Measurements from ENCODE around the gene PF4V1. TPM values are rescaled to one million over a fixed set of nuclear protein-coding genes. Genes with fewer than 3 reads are reported as not detected.
"Not testable (repeated sequence)": the region's sequence is repeated elsewhere in the genome, so short reads cannot be mapped to it uniquely, and the experiment has no call there.

PF4V1 gene
- total and polyA plus RNA-seq, 7 donors = not detected

DNA sequence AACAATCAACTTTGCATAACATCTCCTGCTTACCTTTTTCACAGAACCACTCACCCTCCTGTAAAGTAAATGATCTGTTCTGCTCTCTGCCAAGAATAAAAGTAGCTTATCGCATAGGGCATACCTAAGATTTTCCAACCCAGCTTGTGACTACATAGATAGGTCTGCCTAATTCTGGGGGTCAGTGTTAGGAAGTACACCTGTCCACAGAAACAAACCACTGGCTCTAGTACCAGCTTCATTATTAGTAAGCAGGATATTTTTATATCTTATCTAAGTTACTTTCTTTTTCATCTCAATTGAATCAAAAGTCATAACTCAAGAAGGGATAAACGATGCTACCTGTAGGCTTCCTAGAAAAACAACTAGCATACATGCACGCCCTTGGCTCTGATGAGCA is 39.9 kb downstream of the PF4V1 start:
- WGBS, 2 donors = 73 to 75% methylated on average over 3 of the region's 3 CpGs
- no peak overlapping the region for H3K4me3 ChIP-seq
- H3K4me1 ChIP-seq = peaks cover 0 to 4% (median 0%) of the 10 kb centered on the region in 4 donors
- H3K36me3 ChIP-seq = no peaks in the 10 kb centered on the region
- H3K27me3 ChIP-seq = no peaks in the 10 kb centered on the region
- TF ChIP-seq POLR2A (IDR thresholded peaks at IDR 0.05) = no peak
- no peak for TF ChIP-seq EP300 (IDR thresholded peaks at IDR 0.05)
- TF ChIP-seq POLR2AphosphoS5 (IDR thresholded peaks at IDR 0.05) = no peak
- TF ChIP-seq, protein P1, sequence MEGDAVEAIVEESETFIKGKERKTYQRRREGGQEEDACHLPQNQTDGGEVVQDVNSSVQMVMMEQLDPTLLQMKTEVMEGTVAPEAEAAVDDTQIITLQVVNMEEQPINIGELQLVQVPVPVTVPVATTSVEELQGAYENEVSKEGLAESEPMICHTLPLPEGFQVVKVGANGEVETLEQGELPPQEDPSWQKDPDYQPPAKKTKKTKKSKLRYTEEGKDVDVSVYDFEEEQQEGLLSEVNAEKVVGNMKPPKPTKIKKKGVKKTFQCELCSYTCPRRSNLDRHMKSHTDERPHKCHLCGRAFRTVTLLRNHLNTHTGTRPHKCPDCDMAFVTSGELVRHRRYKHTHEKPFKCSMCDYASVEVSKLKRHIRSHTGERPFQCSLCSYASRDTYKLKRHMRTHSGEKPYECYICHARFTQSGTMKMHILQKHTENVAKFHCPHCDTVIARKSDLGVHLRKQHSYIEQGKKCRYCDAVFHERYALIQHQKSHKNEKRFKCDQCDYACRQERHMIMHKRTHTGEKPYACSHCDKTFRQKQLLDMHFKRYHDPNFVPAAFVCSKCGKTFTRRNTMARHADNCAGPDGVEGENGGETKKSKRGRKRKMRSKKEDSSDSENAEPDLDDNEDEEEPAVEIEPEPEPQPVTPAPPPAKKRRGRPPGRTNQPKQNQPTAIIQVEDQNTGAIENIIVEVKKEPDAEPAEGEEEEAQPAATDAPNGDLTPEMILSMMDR (IDR thresholded peaks at IDR 0.05) = no peak
- no peak for DNase-seq
- no peak overlapping the region for H3K27ac ChIP-seq
- intact Hi-C loops (cut with DNase I) = no loop called here
- no peaks in the 10 kb centered on the region for H3K9me3 ChIP-seq

DNA sequence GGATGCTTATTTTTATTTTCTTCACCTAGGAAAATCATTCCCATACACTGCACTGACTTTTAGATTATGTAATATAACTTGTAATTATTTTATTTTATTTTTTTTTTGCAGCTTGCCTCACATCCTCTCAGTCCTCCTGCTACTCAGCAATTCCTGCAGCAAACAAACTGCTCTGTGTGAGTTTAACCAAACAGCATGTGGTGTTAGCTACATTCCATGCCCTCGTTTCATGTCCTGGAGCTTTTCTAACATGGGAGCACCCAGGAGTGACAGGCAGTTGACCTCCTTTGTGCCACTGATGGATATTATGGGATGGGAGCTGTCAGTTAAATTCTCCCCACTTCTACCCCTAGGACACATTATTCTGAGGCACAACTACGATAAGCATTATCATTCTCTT is 40.9 kb downstream of the PF4V1 start:
- Histone ChIP-seq H3K4me1 (peaks cover 0 to 4% (median 0%) of the 10 kb centered on the region in 4 donors), H3K9me3 (no peaks in the 10 kb centered on the region), H3K27ac (no peak overlapping the region), H3K4me3 (no peak overlapping the region), H3K27me3 (no peaks in the 10 kb centered on the region), H3K36me3 (no peaks in the 10 kb centered on the region)
- 53 to 57% methylated on average over 2 of the region's 2 CpGs for WGBS, 2 donors
- no peak for DNase-seq
- intact Hi-C loops (cut with DNase I) = no loop called here
- no peak for TF ChIP-seq POLR2A (IDR thresholded peaks at IDR 0.05)

DNA sequence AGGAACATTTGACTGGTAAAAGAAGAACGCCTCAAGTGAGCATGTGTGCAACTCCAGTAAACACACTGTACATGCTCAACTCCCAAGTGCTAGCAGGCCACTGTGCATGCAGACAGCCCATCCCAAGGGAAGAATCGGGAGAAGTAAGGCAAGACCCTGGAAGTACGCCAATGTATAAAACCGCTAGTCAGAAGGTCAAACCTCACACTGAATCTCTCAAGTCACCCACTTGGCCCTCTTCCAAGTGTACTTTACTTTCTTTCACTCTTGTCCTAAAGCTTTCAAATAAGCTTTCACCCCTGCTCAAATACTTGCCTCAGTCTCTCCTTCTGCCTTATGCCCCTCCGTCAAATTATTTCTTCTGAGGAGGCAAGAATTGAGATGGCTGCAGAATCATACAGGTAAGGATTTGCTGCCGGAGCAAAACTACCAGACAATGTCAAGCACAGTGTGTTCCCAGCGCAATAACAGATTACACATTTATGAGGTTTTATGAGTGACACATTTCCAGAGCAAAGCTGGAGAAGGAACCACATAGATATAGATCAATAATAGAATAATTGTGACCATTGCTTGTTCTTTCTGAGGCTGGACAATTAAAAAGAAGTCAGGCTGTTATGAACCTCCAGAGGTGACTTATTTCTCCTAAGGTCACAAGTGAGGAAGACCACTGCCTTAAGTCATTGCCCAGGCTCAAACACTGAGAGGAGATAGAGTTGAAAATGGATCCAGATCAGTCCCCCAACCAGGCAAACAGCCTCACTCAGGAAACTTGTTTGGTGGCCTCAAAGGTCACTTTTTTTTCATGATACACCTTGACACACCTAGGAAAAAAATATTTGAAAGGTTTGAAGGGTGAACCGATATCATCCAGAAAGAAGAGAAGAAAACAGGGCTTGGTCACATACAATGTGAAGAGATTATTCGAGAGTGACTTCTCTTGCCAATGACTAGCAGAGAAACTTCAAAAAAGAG is 42.4 kb downstream of the PF4V1 start:
- no peak for DNase-seq
- no peak overlapping the region for H3K27ac ChIP-seq
- H3K36me3 ChIP-seq = no peaks in the 10 kb centered on the region
- intact Hi-C loops (cut with DNase I) = no loop called here
- H3K4me1 ChIP-seq = peaks cover 0 to 4% (median 0%) of the 10 kb centered on the region in 4 donors
- WGBS, 2 donors = 15 to 64% methylated on average over 9 of the region's 9 CpGs
- H3K27me3 ChIP-seq = no peaks in the 10 kb centered on the region
- TF ChIP-seq POLR2AphosphoS5 (IDR thresholded peaks at IDR 0.05) (no peak), POLR2A (IDR thresholded peaks at IDR 0.05) (no peak), EP300 (IDR thresholded peaks at IDR 0.05) (no peak)
- TF ChIP-seq, protein P1 (IDR thresholded peaks at IDR 0.05) = no peak
- H3K9me3 ChIP-seq = no peaks in the 10 kb centered on the region
- H3K4me3 ChIP-seq = no peak overlapping the region

GRCh38 chr4:73896416-73896815 is 43.3 kb downstream of the PF4V1 start:
- Histone ChIP-seq H3K4me3 (no peak overlapping the region), H3K9me3 (no peaks in the 10 kb centered on the region), H3K27ac (no peak overlapping the region), H3K4me1 (peaks cover 0 to 4% (median 0%) of the 10 kb centered on the region in 4 donors), H3K36me3 (no peaks in the 10 kb centered on the region), H3K27me3 (no peaks in the 10 kb centered on the region)
- intact Hi-C loops (cut with DNase I) = no loop called here
- WGBS, 2 donors = 91 to 96% methylated on average over 2 of the region's 2 CpGs
- no peak for DNase-seq
- TF ChIP-seq, protein P1 (IDR thresholded peaks at IDR 0.05) = no peak
- no peak for TF ChIP-seq EP300 (IDR thresholded peaks at IDR 0.05)

GRCh38 chr4:73897380-73898136 is 44.5 kb downstream of the PF4V1 start:
- TF ChIP-seq POLR2A (IDR thresholded peaks at IDR 0.05) (no peak), POLR2AphosphoS5 (IDR thresholded peaks at IDR 0.05) (no peak), EP300 (IDR thresholded peaks at IDR 0.05) (no peak)
- TF ChIP-seq, protein P1 (IDR thresholded peaks at IDR 0.05) = no peak
- H3K4me1 ChIP-seq = peaks cover 0 to 4% (median 0%) of the 10 kb centered on the region in 4 donors
- intact Hi-C loops (cut with DNase I) = no loop called here
- H3K27me3 ChIP-seq = no peaks in the 10 kb centered on the region
- H3K27ac ChIP-seq = no peak overlapping the region
- H3K36me3 ChIP-seq = no peaks in the 10 kb centered on the region
- 72 to 85% methylated on average over 4 of the region's 4 CpGs for WGBS, 2 donors
- H3K9me3 ChIP-seq = no peaks in the 10 kb centered on the region
- H3K4me3 ChIP-seq = no peak overlapping the region
- no peak for DNase-seq

- H3K4me1 ChIP-seq, H3K27me3 ChIP-seq: not testable (repeated sequence)
- WGBS, 2 donors = 83 to 90% methylated on average over 3 of the region's 3 CpGs
These were observed 46.2 kb downstream of the PF4V1 start for GRCh38 chr4:73899338-73899737.

More at GRCh38 chr4:73899338-73899737, 46.2 kb downstream of the PF4V1 start:
- H3K4me3 ChIP-seq; H3K36me3 ChIP-seq; intact Hi-C loops (cut with DNase I); DNase-seq; H3K9me3 ChIP-seq; H3K27ac ChIP-seq: not testable (repeated sequence)
